ENCODE data around the gene COL11A2. TPM values are rescaled to one million over a fixed set of nuclear protein-coding genes. Genes with fewer than 3 reads are reported as not detected.

Gene COL11A2
- total RNA-seq, 2 experiments from 2014 or later = 1.0 to 1.1 TPM

DNA sequence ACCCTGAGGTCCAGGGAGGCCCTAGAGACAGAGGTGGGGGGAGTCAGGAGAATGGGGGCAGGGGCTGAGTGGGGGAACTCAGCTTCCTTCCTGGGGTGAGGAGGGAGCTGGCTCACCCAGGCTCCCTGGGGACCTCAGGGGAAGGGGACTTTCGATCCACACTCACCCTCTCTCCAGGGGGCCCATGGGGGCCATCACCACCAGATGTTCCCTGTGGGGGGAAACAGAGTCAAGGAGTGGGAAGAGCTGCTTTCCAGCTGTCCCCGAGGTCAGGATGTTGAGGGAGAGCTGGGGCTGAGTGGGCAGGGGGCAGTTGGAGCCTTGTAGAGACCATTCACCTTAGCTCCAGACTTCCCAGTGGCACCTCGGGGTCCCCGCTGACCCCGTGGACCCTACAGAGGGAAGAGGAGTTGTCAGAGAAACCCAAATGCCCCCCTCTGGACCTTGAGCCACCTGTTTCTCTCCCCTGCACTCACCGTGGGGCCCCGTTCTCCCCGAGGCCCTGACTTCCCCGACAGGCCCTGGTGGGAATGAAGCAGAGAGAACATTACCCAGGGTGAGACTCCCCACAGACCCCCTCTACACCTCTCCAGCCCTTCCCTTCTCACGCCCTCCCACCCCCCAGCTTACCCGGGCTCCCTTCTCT is 18.6 kb downstream of the COL11A2 start:
- no peaks in the 10 kb centered on the region for H3K27me3 Mint-ChIP-seq
- no peak overlapping the region for H3K4me3 Mint-ChIP-seq
- H3K27ac Mint-ChIP-seq = no peak overlapping the region
- no peaks in the 10 kb centered on the region for H3K36me3 Mint-ChIP-seq
- no peaks in the 10 kb centered on the region for H3K9me3 Mint-ChIP-seq
- peaks cover 2% of the 10 kb centered on the region for H3K4me1 Mint-ChIP-seq
- no peak for DNase-seq

DNA sequence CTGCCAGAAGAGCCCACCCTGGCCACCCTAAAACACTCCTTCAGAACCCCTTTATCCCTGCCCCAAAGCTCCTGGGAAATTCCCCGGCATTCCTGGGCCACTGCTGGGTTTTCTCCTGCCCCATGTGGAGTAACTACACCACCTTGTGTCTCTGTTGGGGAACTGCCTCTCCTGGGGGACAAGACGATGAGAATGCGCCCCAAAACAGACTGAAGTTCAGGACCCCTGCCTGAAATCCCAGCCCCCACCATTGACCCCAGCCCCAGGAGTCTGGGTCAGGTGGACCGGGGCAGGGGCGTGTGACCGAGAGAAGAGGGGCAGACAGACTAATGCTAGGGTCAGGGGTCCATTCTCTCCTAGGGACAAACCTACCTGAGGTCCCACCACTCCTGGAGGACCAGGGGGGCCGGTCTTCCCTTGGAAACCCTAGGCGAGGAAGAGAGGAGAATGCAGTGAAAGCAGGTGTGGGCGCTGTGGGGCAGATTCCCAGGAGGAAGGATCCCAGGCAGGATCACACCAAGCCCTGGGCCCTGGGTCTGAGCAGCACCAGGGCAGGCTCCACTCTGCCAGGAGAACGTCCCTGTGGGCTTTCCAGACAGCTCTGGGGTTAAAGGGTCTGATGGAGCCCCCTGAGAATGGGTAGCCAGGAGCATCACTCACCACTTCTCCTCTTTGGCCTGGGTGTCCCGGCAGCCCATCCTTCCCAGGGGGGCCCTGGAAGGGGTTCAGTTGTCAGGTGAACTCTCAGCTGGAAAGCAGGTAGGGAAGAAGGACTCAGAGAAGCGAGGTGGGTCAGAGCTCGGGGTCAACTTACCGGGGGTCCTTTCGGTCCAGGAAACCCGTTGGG is 19.4 kb downstream of the COL11A2 start:
- H3K36me3 Mint-ChIP-seq = no peaks in the 10 kb centered on the region
- no peak overlapping the region for H3K4me3 Mint-ChIP-seq
- H3K4me1 Mint-ChIP-seq = peaks cover 2% of the 10 kb centered on the region
- no peak for DNase-seq
- H3K9me3 Mint-ChIP-seq = no peaks in the 10 kb centered on the region
- no peak overlapping the region for H3K27ac Mint-ChIP-seq
- H3K27me3 Mint-ChIP-seq = no peaks in the 10 kb centered on the region

DNA sequence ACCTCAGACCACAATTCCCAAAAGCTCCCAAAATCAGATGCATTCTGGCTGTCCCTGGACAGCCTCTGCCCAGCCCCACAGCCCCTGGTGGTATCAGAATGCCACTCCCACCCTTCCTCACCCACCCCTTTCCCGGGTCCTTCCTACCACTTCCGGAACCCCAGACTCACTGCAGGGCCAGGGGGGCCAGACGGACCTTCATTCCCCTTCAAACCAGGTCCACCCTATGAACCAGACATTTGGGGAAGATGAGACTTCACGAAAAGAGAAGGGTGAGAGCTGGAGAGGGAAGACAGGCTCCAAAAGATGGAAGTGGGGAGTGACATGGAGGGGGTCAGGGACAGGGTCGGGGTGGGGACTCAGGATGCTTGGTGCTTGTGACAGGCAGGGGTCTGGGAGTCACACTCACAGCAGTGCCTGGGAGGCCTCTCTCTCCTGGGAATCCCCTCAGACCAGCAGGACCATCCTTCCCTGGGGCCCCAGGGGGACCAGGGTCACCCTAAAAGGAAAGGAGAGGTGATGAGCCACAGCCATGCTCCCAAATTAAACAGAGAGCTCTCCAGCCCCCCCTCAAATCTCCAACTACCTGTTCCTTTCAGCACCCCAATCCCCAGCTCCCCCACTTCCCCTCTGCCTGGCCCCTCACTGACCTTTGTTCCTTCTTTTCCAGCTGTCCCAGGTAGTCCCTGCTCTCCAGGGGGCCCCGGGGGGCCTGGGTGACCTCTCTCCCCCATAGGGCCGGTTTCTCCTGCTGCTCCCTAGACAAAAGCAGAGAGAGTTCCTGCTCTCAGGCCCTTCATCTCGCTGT is 20.2 kb downstream of the COL11A2 start:
- no peaks in the 10 kb centered on the region for H3K27me3 Mint-ChIP-seq
- no peak overlapping the region for H3K27ac Mint-ChIP-seq
- no peaks in the 10 kb centered on the region for H3K9me3 Mint-ChIP-seq

DNA sequence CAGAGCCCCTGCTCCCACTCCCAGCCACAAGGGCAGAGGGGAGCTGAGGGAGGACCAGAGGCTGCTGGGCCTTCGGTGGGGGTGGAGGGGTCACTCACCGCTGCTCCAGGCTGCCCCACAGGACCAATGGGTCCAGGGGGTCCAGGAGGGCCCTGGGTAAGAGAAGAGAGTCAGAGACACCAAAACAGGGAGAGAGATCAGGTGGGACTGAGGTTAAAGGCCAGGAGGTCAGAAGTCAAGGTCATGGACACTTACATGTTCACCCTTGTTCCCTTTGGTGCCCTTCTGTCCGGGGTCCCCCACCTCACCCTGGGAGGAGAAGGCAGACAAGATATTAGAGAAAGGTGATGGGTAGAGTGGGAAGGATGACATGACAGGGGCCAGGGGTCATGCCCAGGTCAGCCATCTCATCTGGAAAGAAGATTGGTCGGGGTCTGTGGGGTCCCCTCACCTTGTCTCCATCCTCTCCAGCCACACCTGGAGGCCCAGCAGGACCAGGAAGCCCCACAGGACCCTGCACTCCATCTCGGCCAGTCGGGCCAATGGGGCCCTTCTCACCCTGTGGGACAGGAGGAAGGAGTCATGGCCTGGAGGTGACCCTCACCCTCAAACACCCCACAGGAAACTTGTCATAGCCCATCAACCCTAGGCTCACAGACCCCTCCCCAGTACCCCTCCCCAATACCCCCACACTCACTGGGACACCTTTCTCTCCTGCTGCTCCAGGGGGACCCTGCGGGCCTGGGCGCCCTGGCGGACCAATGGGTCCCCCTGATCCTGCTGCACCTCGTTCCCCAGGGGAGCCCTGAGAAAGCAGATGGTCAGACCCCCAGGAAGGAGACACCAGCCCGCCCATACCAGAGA is 21.0 kb downstream of the COL11A2 start:
- H3K4me3 Mint-ChIP-seq = no peak overlapping the region
- no peak overlapping the region for H3K27ac Mint-ChIP-seq
- no peaks in the 10 kb centered on the region for H3K27me3 Mint-ChIP-seq
- no peaks in the 10 kb centered on the region for H3K36me3 Mint-ChIP-seq
- no peak for DNase-seq
- H3K9me3 Mint-ChIP-seq = no peaks in the 10 kb centered on the region
- H3K4me1 Mint-ChIP-seq = peaks cover 2% of the 10 kb centered on the region

More for the DNA sequence above, 20.2 kb downstream of the COL11A2 start:
- no peak overlapping the region for H3K4me3 Mint-ChIP-seq
- DNase-seq = no peak
- no peaks in the 10 kb centered on the region for H3K36me3 Mint-ChIP-seq
- peaks cover 2% of the 10 kb centered on the region for H3K4me1 Mint-ChIP-seq

DNA sequence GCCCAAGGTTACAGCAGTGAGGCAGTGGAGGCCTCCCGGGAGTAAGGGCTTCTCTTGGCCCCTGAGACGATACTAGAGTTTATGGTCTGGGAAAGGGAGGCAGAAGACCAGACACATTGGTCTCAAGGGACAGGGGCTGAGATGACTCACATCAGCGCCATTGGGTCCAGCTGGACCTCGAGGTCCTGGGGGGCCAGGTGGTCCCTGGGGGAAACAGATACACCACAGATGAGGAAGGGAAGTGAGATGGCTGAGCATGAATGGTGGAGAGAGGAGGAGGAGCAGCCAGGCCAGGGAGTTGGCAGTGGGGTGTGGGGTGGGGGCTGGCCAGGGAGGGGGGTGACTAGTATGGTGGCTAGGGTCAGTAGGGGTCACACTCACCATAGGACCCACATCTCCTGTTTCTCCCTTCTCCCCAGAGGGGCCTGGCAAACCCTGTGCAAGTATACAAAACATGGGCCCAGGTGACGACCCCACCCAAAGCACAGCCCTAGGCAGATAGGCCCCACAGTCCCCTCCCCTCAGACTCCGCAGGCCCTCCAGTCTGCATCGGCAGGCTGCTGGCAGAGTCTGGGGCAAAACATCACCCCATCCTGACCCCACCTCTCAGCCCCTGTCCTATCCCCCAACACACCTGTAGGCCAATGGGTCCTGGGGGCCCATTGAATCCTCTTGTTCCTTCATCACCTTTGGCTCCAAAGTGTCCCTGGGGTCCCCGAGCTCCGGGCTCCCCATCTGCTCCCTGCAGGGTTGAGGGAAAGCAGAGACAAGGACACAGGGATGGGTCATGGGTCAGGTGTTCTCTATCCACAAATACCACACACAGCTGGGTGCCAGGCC is 21.9 kb downstream of the COL11A2 start:
- no peaks in the 10 kb centered on the region for H3K27me3 Mint-ChIP-seq
- H3K36me3 Mint-ChIP-seq = no peaks in the 10 kb centered on the region

DNA sequence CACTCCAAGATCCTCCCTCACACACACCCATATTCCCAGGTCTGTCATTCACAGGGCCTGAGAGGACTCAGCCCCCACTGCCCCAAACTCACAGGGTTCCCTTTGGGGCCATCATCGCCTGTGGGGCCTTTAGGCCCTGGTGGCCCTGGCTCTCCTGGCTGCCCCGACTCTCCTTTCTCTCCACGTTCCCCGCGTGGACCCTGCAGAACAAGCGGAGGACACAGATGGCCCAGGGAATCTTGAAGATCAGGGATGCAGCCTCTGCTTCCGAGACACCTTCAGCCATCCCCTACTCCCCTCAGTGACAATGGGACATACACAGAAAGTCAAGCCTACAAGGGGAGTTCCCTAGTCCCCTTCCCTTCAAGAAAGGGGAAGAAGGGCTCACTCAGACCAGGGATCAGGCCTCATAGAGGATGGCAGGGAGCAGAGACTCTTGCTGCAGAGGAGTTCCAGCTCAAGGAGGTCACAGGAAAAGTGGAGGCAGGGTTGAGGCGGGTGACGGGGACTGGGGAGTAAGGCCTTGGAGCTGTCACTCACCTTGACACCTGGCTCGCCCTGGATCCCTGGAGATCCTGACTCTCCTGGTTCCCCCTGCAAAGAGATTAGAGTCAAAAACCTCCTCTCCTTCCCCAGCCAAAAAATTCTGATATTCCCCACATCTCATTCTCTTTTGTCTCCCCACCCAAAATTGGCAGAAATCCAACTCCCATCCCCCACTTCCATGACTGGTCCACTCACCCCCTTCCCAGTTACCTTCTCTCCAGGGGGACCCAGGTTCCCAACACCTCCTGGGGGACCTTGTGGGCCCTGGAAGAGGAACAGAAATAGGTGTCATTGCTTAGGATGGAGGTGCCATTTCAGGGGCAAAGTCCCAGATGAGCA is 22.7 kb downstream of the COL11A2 start:
- H3K36me3 Mint-ChIP-seq = no peaks in the 10 kb centered on the region
- DNase-seq = no peak
- H3K4me1 Mint-ChIP-seq = peaks cover 2% of the 10 kb centered on the region
- no peak overlapping the region for H3K27ac Mint-ChIP-seq
- no peak overlapping the region for H3K4me3 Mint-ChIP-seq
- no peaks in the 10 kb centered on the region for H3K9me3 Mint-ChIP-seq
- no peaks in the 10 kb centered on the region for H3K27me3 Mint-ChIP-seq

More for the DNA sequence above, 21.9 kb downstream of the COL11A2 start:
- no peak for DNase-seq
- no peaks in the 10 kb centered on the region for H3K9me3 Mint-ChIP-seq
- H3K4me3 Mint-ChIP-seq = no peak overlapping the region
- no peak overlapping the region for H3K27ac Mint-ChIP-seq
- peaks cover 2% of the 10 kb centered on the region for H3K4me1 Mint-ChIP-seq

DNA sequence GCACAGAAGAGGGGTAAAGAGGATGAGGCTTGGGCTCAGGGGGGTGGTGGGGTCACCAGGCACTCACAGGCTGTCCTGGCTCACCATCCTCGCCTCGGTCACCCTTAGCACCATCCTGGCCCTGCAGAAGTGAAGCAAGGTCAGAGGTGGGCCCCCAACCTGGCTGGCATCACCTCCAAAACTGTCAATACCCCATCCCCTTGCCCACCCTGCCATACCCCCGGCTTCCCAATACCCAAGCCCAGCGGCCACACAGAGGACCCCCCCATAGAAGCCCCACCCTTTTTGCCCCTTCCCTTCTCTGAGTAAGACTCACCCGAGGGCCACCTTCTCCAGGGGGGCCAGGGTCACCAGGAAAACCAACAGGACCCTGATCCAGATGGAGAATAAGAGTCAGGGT is 23.6 kb downstream of the COL11A2 start:
- H3K27ac Mint-ChIP-seq = no peak overlapping the region
- no peaks in the 10 kb centered on the region for H3K27me3 Mint-ChIP-seq
- peaks cover 2% of the 10 kb centered on the region for H3K4me1 Mint-ChIP-seq
- no peaks in the 10 kb centered on the region for H3K36me3 Mint-ChIP-seq
- no peak overlapping the region for H3K4me3 Mint-ChIP-seq
- H3K9me3 Mint-ChIP-seq = no peaks in the 10 kb centered on the region
- no peak for DNase-seq

DNA sequence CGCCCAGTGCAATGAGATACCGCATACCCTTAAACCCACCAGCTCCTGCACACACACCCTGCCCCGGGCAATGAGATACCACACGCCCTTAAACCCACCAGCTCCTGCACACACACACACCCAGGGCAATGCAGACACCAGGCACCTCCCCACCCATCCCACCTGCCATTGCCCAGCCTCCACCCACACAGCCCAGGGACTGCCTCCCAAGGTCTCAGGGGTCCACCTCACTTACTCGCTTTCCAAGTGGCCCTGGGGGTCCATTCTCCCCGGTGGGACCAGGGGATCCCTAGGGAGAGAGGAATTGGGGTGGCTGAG is 24.0 kb downstream of the COL11A2 start:
- Mint-ChIP-seq H3K27me3 (no peaks in the 10 kb centered on the region), H3K9me3 (no peaks in the 10 kb centered on the region), H3K4me3 (no peak overlapping the region), H3K36me3 (no peaks in the 10 kb centered on the region), H3K27ac (no peak overlapping the region), H3K4me1 (peaks cover 2% of the 10 kb centered on the region)
- no peak for DNase-seq

DNA sequence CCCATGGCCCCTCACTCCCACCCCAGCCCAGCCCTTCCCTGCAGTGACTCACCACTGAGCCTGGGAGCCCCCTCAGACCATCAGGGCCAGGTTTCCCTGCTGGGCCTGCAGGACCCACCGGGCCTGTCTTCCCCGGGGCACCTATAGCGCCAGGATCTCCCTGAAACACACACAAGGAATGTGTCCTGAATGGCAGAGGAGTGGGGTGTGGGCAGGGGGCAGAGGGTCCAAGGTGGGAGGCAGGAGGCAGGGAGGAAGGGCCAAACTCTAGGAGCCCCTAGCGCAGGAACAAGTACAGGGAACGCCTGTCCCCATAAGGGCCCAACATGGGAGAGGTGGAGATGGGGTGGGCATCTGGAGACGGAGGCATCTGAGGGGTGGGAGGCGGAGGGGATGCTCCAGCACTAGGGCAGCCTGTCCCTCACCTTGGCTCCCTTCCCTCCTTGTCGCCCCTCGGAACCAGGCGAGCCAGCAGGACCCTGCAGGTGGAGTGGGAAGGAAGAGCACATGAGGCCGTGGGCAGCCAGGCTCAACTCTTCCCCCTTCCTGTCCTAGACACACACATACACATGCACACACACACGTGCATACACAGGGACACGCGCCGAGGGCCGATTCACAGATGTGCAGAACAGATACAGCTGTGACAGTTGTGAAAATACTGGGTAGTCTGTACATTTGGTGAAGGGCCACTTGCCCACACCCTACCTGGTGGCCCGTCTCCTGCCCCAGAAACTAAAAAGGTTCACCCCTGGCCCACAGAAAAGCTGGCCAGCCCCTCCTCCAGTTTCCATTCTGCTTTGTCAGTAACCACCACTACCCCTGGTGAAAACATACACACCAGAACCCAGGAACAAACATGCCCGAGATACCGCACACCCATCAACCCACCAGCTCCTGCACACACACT is 24.6 kb downstream of the COL11A2 start:
- DNase-seq = no peak
- Mint-ChIP-seq H3K9me3 (no peaks in the 10 kb centered on the region), H3K4me1 (peaks cover 1% of the 10 kb centered on the region), H3K27ac (no peak overlapping the region), H3K27me3 (no peaks in the 10 kb centered on the region), H3K36me3 (no peaks in the 10 kb centered on the region), H3K4me3 (no peak overlapping the region)

DNA sequence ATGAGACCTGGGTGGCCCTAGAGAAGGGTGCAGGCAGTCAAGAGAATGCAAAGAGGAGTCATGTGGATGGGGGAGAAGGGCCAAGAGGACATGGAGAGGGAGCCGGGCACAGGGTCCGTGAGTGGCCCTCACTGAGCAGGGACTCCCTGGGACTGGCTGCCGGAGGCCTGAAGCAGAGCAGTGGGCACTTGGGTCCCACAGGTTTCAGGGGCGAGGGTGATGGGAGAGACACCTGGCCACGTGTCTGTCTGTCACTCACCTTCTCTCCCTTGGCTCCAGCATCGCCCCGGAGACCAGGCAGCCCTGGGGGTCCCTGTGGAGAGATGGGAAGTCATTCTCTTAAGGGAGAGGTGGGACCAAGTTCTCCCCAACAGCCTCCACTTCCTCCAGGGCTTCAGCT is 25.5 kb downstream of the COL11A2 start:
- H3K27ac Mint-ChIP-seq = no peak overlapping the region
- H3K36me3 Mint-ChIP-seq = no peaks in the 10 kb centered on the region
- no peak for DNase-seq
- peaks cover 5% of the 10 kb centered on the region for H3K4me1 Mint-ChIP-seq
- H3K27me3 Mint-ChIP-seq = no peaks in the 10 kb centered on the region
- no peak overlapping the region for H3K4me3 Mint-ChIP-seq
- H3K9me3 Mint-ChIP-seq = no peaks in the 10 kb centered on the region

DNA sequence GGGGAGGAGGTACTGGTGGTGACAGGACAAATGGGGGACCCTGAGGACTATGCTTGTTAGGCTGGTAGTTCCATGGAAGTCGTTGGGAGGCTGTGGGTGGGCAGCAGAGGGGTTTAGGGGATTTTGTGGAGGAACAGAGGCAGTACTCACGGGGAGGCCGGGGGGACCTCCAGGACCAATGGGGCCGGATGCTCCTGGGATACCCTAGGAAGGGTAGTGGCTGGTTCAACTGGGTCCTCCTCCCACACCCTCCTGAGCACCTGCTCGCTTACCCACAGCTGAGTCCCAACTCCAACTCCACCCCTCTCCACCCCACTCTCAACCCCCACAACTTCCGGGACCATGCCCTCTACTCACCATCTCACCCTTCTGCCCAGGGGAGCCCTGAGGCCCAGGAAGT is 25.9 kb downstream of the COL11A2 start:
- peaks cover 10% of the 10 kb centered on the region for H3K4me1 Mint-ChIP-seq
- no peaks in the 10 kb centered on the region for H3K27me3 Mint-ChIP-seq
- H3K9me3 Mint-ChIP-seq = no peaks in the 10 kb centered on the region
- no peaks in the 10 kb centered on the region for H3K36me3 Mint-ChIP-seq
- no peak for DNase-seq
- H3K4me3 Mint-ChIP-seq = no peak overlapping the region
- no peak overlapping the region for H3K27ac Mint-ChIP-seq

DNA sequence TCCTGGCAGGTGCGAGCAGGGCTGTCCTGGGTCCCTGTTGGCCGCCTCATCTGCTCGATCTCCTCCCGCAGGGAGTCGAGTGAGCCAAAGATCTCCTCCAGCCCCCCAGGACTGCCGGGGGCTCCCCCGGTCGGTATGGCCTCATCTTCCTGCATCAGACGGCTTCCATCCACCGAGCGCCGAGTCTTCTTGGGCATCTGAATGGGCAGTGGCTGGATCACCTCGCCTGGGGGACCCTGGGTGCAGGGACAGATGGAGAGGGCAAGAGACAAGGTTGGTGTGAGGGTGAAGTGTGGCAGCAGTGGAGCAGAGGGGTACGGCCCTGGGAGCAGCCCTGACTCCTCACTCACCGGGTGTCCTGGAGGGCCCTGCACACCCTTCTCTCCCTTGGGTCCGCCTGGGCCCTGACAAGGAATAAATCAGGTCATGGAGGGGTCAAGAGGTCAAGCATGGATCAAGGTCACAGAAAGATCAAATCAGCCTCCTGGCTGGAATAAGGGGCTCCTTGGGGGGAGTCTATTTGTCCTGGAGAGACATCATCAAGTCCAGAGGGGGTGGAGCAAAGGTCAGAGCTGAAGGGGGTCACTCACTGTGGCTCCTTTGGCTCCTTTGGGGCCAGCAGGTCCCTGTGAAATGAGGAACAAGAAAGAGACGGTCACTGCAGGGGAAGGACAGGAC is 26.5 kb downstream of the COL11A2 start:
- Mint-ChIP-seq H3K27ac (no peak overlapping the region), H3K4me3 (no peak overlapping the region), H3K4me1 (peaks cover 14% of the 10 kb centered on the region), H3K27me3 (no peaks in the 10 kb centered on the region), H3K36me3 (no peaks in the 10 kb centered on the region), H3K9me3 (no peaks in the 10 kb centered on the region)
- no peak for DNase-seq

Measured in activated naive CD8-positive, alpha-beta T cell treated with anti-CD3 and anti-CD28 coated beads for 36 hours (primary cell).